Kidney (tissue), 14 donors: Measurements from ENCODE around the gene CYP8B1. TPM values are rescaled to one million over a fixed set of nuclear protein-coding genes. Genes with fewer than 3 reads are reported as not detected.

ENCODE experiments used
- DNase-seq, 5 donors: peaks; one replicate each; pipeline ENCODE4 v3.0.0-alpha.2; 2013 to 2020
- FAIRE-seq: peaks from 2 replicates; lab custom pipeline; 2012; peaks lifted over from hg19 to GRCh38; lab: Jason Lieb, UNC
- H3K27ac ChIP-seq, 2 donors: one replicate each; pipeline ENCODE4 v1.7.0; 2013; ENCODE audit warnings: low read depth in 2 of 2, low read length in 2 of 2, inconsistent platforms in 1 of 2
- H3K27me3 ChIP-seq: one replicate; pipeline ENCODE4 v1.7.1; 2013; ENCODE audit warnings: low read length, inconsistent platforms; ENCODE audit not compliant: control insufficient read depth, insufficient read depth
- H3K36me3 ChIP-seq, 3 donors: one replicate each; pipeline versions ENCODE4 v1.7.0 to v1.7.1; 2013; ENCODE audit warnings: low read length in 3 of 3, control low read depth in 1 of 3, inconsistent platforms in 1 of 3; ENCODE audit not compliant: insufficient read depth in 3 of 3, control insufficient read depth in 2 of 3
- H3K4me1 ChIP-seq, 3 donors: one replicate each; pipeline versions ENCODE4 v1.7.0 to v1.7.1; 2013; ENCODE audit warnings: low read length in 3 of 3, inconsistent platforms in 1 of 3, low read depth in 1 of 3; ENCODE audit not compliant: control insufficient read depth in 2 of 3, insufficient read depth in 2 of 3
- H3K4me3 ChIP-seq, 3 donors: one replicate each; pipeline versions ENCODE4 v1.7.0 to v1.8.1; 2013; ENCODE audit warnings: low read length in 3 of 3, control low read depth in 1 of 3, inconsistent platforms in 1 of 3
- H3K9ac ChIP-seq, 3 donors: one replicate each; pipeline versions ENCODE4 v1.7.0 to v1.7.1; 2013; ENCODE audit warnings: low read length in 3 of 3, control low read depth in 1 of 3, inconsistent platforms in 1 of 3
- H3K9me3 ChIP-seq, 3 donors: one replicate each; pipeline versions ENCODE4 v1.7.0 to v1.7.1; 2013; ENCODE audit warnings: low read length in 3 of 3, control low read depth in 1 of 3, inconsistent platforms in 1 of 3; ENCODE audit not compliant: control insufficient read depth in 2 of 3, insufficient read depth in 1 of 3
- CTCF ChIP-seq: IDR thresholded peaks from 3 replicates; pipeline ENCODE4 v1.5.1; 2012; ENCODE audit warnings: mild to moderate bottlenecking, moderate library complexity, borderline replicate concordance; ENCODE audit not compliant: insufficient read depth; ENCODE audit errors: extremely low read depth
- intact Hi-C: fragments of 100-400 bp; cut with DNase I; formaldehyde crosslinking; loops from one replicate; pipeline ENCODE4 v1.11.1; 2022
- polyA plus RNA-seq: library from polyadenylated mRNA; stranded (reverse); fragments of 350-450 nt; fragmentation: Illumina TruSeq; extraction: RNeasy Lipid Tissue Mini Kit (QIAGEN cat#74804); gene quantifications from one replicate; pipeline ENCODE4 v1.2.3, GENCODE V29; 2014; ENCODE audit warnings: low read depth, low replicate concordance; ENCODE audit not compliant: insufficient read depth
- total RNA-seq: library from RNA; stranded (reverse); fragmentation: NEBNext Ultra II Directional; extraction: Animal tissue kit (Norgen Biotek cat#: 25700); gene quantifications from one replicate; pipeline ENCODE4 v1.2.1, GENCODE V29; 2021
- donor health status: control.
- donor health status: control.
- donor health status: control.
- donor health status: control.
- donor health status: control.
- donor health status: DM: yes; HTN: yes; CAD: no.
- donor health status: Normal renal cell carcinoma (clear cell type).

CYP8B1 gene
- total and polyA plus RNA-seq, 2 donors from 2014 or later = 4.3 to 10.4 TPM

DNA sequence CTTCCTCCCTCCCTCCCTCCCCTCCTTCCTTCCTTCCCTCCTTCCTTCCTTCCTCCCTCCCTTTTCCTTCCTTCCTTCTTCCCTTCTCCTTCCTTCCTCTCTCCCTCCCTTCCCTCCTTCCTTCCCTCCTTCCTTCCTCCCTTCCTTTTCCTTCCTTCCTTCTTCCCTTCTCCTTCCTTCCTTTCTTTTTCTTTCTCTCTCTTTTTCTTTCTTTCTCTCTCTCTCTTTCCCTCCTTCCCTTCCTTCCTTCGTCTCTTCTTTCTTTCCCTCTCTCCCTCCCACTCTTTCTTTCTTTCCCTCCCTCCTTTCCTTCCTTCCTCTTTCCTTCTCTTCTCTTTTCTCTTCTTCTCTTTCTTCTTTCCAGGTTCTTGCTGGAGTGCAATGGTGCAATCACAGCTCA is 28.4 kb upstream of the CYP8B1 start:
- FAIRE-seq = no peak
- no peak for TF ChIP-seq CTCF
- intact Hi-C loops = no loop called here
- Histone ChIP-seq H3K27ac (no peak overlapping the region), H3K4me3 (no peak overlapping the region), H3K4me1 (peaks cover 0 to 8% (median 5%) of the 10 kb centered on the region in 3 donors), H3K9ac (no peak overlapping the region), H3K9me3 (no peaks in the 10 kb centered on the region), H3K36me3 (peaks cover 0 to 2% (median 0%) of the 10 kb centered on the region in 3 donors), H3K27me3 (no peaks in the 10 kb centered on the region)
- DNase-seq = no peak

GRCh38 chr3:42902257-42902656 is 26.6 kb upstream of the CYP8B1 start:
- no peaks in the 10 kb centered on the region for H3K36me3 ChIP-seq
- no peak overlapping the region for H3K9ac ChIP-seq
- FAIRE-seq = no peak
- no peak for TF ChIP-seq CTCF
- intact Hi-C loops = no loop called here
- H3K27ac ChIP-seq = no peak overlapping the region
- DNase-seq = no peak
- no peaks in the 10 kb centered on the region for H3K9me3 ChIP-seq
- peaks cover 0 to 7% (median 5%) of the 10 kb centered on the region in 3 donors for H3K4me1 ChIP-seq
- H3K27me3 ChIP-seq = no peaks in the 10 kb centered on the region
- H3K4me3 ChIP-seq = no peak overlapping the region

- H3K27me3 ChIP-seq = no peaks in the 10 kb centered on the region
- H3K9me3 ChIP-seq = no peaks in the 10 kb centered on the region
- intact Hi-C loops = no loop called here
- no peak overlapping the region for H3K9ac ChIP-seq
- no peaks in the 10 kb centered on the region for H3K36me3 ChIP-seq
- no peak overlapping the region for H3K4me3 ChIP-seq
- peaks cover 0 to 5% (median 0%) of the 10 kb centered on the region in 3 donors for H3K4me1 ChIP-seq
- no peak overlapping the region for H3K27ac ChIP-seq
- TF ChIP-seq CTCF = no peak
- DNase-seq (no peak), FAIRE-seq (no peak)
These were observed 25.4 kb upstream of the CYP8B1 start for GRCh38 chr3:42901073-42901415.
